Esophagus muscularis mucosa (tissue), 3 donors: Measurements from ENCODE around the gene SFRP5.

Experiments used
- CTCF ChIP-seq, 3 experiments: fragments of 200-600 bp in 2 of 3; fragments of 450-650 bp in 1 of 3; sonication (generic) in 2 of 3; IDR thresholded peaks; one replicate each; pipeline ENCODE4 v1.5.1; 2017 to 2019; ENCODE audit warnings: antibody characterized with exemption in 3 of 3, mild to moderate bottlenecking in 2 of 3, moderate library complexity in 1 of 3
- POLR2AphosphoS5 ChIP-seq, 2 donors: sonication (generic); formaldehyde crosslinking; IDR thresholded peaks; one replicate each; pipeline ENCODE4 v1.6.1; 2017; ENCODE audit warnings: antibody characterized with exemption in 2 of 2

GRCh38 chr10:97734021-97734420 is 37.8 kb downstream of the SFRP5 start:
- TF ChIP-seq POLR2AphosphoS5 (IDR thresholded peaks at IDR 0.05), result no peak
- TF ChIP-seq CTCF (IDR thresholded peaks at IDR 0.05), result no peak
